ACHN (cell line): Measurements from ENCODE around the gene FANCF.
A peak's percentile ranks its signal among the peaks of the same experiment; 100 is the strongest.
"Not testable (repeated sequence)": the region's sequence is repeated elsewhere in the genome, so short reads cannot be mapped to it uniquely, and the experiment has no call there.

ENCODE experiments used
- DNase-seq: peaks from one replicate; pipeline ENCODE4 v3.0.0-alpha.2; 2015
- in situ Hi-C: cut with HindIII; loops from 2 replicates; pipeline ENCODE4 v1.10.0; 2017; ENCODE audit warnings: low sequenced_read_pairs, low pct_ligation_motif_present, low pct_unique_long_range_greater_than_20kb

Gene FANCF

GRCh38 chr11:22625448-22626287, at the start of gene FANCF:
FANCF (minus strand) TSS chr11:22625823; CDS start chr11:22625810, 13 bp downstream.
- in situ Hi-C loops: no loop called here
- DNase-seq: peak; percentile 94

GRCh38 chr11:22674470-22675439, 49.1 kb upstream of the FANCF start:
- in situ Hi-C loops: no loop called here
- DNase-seq: no peak

- no peak for DNase-seq
- in situ Hi-C loops: no loop called here
Measured at GRCh38 chr11:22671751-22672150, 46.1 kb upstream of the FANCF start.

- in situ Hi-C loops: no loop called here
- peak; percentile 37 for DNase-seq
Measured at GRCh38 chr11:22670830-22671229, 45.2 kb upstream of the FANCF start.

GRCh38 chr11:22669368-22669767, 43.7 kb upstream of the FANCF start:
- no peak for DNase-seq
- in situ Hi-C loops: no loop called here

- DNase-seq: no peak
- in situ Hi-C loops: no loop called here
Measured at GRCh38 chr11:22668005-22668796, 42.6 kb upstream of the FANCF start.

- in situ Hi-C loops: no loop called here
- no peak for DNase-seq
Measured at GRCh38 chr11:22666688-22667439, 41.2 kb upstream of the FANCF start.

- in situ Hi-C loops: no loop called here
- DNase-seq: no peak
Measured at GRCh38 chr11:22666325-22666687, 40.7 kb upstream of the FANCF start, which contains the start of gene GAS2. GAS2 (plus strand) TSS chr11:22666611; CDS start chr11:22674870, 8,259 bp downstream.

- in situ Hi-C loops: no loop called here
- no peak for DNase-seq
Measured at GRCh38 chr11:22659783-22660182, 34.2 kb upstream of the FANCF start.

GRCh38 chr11:22657101-22657694, 31.6 kb upstream of the FANCF start:
- no peak for DNase-seq
- in situ Hi-C loops: no loop called here

- no peak for DNase-seq
- in situ Hi-C loops: no loop called here
Measured at GRCh38 chr11:22656130-22656529, 30.5 kb upstream of the FANCF start.

- DNase-seq, in situ Hi-C loops: not testable (repeated sequence)
Measured at GRCh38 chr11:22652346-22652745, 26.7 kb upstream of the FANCF start.

- in situ Hi-C loops: no loop called here
- DNase-seq: no peak
Measured at GRCh38 chr11:22641559-22641958, 15.9 kb upstream of the FANCF start.

GRCh38 chr11:22640862-22641261, 15.2 kb upstream of the FANCF start:
- in situ Hi-C loops: no loop called here
- no peak for DNase-seq

GRCh38 chr11:22635689-22636088, 10.1 kb upstream of the FANCF start:
- DNase-seq: no peak
- in situ Hi-C loops: no loop called here

- in situ Hi-C loops: no loop called here
- no peak for DNase-seq
Measured at GRCh38 chr11:22634897-22635629, 9.4 kb upstream of the FANCF start.

GRCh38 chr11:22633354-22633902, 7.8 kb upstream of the FANCF start:
- in situ Hi-C loops: no loop called here
- no peak for DNase-seq
